ENCODE results near the gene CAT.

The CAT gene

DNA sequence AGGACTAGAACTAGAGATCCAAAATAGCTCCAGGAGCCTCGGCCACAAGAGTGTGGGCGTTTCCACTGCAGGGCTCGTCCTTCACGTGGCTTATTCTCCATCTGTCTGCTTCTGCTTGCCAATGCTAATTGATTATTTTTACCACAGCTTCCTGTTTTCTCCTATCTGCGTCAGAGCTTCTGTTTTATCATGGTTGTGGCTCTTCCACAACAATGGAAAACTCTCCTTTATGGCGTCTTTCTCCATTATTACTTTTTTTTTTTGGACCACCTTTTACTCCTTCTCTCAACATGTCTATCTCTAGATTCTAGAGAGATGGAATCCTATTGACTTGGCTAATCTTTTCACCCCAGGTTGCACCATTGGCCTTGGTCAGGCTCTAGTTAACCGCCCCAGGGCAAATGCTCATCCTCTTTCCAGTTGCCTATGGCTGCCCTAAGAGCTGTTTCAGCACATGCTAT lies 25.9 kb downstream of the CAT start:
- no peak overlapping the region for H3K4me3 Mint-ChIP-seq
- TF ChIP-seq, protein P1, sequence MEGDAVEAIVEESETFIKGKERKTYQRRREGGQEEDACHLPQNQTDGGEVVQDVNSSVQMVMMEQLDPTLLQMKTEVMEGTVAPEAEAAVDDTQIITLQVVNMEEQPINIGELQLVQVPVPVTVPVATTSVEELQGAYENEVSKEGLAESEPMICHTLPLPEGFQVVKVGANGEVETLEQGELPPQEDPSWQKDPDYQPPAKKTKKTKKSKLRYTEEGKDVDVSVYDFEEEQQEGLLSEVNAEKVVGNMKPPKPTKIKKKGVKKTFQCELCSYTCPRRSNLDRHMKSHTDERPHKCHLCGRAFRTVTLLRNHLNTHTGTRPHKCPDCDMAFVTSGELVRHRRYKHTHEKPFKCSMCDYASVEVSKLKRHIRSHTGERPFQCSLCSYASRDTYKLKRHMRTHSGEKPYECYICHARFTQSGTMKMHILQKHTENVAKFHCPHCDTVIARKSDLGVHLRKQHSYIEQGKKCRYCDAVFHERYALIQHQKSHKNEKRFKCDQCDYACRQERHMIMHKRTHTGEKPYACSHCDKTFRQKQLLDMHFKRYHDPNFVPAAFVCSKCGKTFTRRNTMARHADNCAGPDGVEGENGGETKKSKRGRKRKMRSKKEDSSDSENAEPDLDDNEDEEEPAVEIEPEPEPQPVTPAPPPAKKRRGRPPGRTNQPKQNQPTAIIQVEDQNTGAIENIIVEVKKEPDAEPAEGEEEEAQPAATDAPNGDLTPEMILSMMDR (IDR thresholded peaks at IDR 0.05; ENCODE audit: unreplicated experiment in 3 of 3), result no peak
- H3K4me1 Mint-ChIP-seq, result no peaks in the 10 kb centered on the region
- H3K9me3 Mint-ChIP-seq, result peaks cover 22% of the 10 kb centered on the region
- no peak overlapping the region for H3K27ac Mint-ChIP-seq
- H3K36me3 Mint-ChIP-seq (ENCODE audit: low read depth), result peaks cover 74% of the 10 kb centered on the region
- peaks cover 3% of the 10 kb centered on the region for H3K27me3 Mint-ChIP-seq (ENCODE audit: low read depth)

DNA sequence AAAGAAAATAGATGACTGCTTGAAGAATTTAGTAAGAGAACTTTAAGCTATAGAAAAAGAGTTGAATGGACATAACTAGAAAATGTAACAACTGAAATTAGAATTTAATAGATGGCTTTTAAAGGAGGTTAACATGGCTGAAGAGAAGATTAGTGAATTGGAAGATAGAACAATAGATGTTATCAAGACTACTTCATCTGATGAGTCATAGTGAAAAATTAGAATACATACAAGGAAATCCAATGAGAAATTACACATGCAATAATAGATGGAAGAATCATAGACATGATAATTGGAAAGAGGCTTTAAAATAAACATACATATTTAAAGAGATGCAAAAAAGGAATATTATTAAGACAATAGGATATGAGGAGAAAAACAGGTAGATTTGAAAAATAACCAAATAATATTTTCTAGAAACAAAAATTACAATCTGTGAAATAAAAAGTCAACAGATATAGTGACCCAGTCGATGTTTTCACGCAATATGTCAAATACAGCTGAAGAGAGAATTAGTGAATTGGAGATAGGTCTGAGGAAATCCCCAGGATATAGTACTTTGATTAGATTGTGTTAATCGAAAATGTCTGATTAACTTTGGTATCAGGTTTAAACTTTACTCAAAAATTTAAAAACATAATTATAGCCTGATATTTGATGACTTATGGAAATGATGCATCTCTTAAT lies 28.2 kb downstream of the CAT start:
- TF ChIP-seq, protein P1 (IDR thresholded peaks at IDR 0.05; ENCODE audit: unreplicated experiment in 3 of 3), result no peak
- no peak overlapping the region for H3K27ac Mint-ChIP-seq
- H3K4me3 Mint-ChIP-seq, result no peak overlapping the region
- H3K36me3 Mint-ChIP-seq (ENCODE audit: low read depth), result peaks cover 86% of the 10 kb centered on the region
- no peaks in the 10 kb centered on the region for H3K4me1 Mint-ChIP-seq
- H3K27me3 Mint-ChIP-seq (ENCODE audit: low read depth), result peaks cover 3% of the 10 kb centered on the region
- H3K9me3 Mint-ChIP-seq, result peaks cover 24% of the 10 kb centered on the region

DNA sequence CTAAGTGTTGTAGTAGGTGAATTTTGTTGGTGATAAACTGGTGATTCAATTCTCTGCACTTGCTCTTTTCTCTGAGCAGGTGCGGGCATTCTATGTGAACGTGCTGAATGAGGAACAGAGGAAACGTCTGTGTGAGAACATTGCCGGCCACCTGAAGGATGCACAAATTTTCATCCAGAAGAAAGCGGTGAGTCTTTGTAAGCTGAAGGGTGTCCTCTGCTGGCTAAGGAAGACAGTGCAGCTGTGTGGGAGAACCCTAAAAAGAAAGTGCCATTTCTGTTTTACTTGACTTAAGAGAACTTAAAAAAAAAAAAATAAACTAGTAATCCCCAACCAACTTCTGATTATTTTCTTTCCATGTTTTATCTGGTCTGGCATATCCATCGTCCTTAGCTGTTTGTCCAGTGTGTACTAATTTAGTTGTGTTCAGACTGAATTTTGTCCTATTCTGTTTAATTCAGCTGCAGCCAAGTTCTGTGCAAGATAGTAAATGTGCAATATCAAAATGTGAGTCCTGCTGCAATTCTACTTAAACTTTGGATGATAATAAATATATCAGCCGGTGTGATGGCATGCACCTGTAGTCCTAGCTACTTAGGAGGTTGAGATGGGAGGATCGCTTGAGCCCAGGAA lies 29.6 kb downstream of the CAT start:
- Mint-ChIP-seq H3K4me1 (no peaks in the 10 kb centered on the region), H3K36me3 (ENCODE audit: low read depth) (peaks cover 89% of the 10 kb centered on the region), H3K9me3 (peaks cover 24% of the 10 kb centered on the region), H3K27ac (no peak overlapping the region), H3K27me3 (ENCODE audit: low read depth) (peaks cover 3% of the 10 kb centered on the region), H3K4me3 (no peak overlapping the region)
- TF ChIP-seq, protein P1 (IDR thresholded peaks at IDR 0.05; ENCODE audit: unreplicated experiment in 3 of 3), result peak; percentile 18 to 45 (median 21)

DNA sequence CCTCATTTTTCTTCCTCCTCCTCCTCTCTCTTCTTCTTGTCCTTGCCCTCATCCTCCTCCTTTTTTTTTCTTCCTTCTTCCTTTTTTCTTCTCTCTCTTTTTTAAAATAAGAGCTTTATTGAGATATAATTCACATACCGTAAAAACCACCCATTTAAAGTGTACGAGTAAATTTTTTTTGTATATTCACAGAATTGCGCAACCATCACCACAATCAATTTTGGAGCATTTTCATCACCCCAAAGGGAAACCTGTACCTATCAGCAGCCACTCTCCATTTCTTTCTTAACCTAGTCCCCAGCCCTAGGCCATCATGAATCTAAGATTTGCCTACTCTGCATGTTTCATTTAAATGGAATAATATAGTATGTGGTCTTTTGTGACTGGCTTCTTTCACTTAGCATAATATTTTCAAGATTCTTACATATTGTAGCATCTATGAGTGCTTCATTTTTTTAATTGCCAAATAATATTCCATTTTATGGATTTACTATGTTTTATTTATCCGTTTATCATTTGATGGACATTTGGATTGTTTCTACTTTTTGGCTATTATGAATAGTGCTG lies 35.0 kb downstream of the CAT start:
- peaks cover 44% of the 10 kb centered on the region for H3K36me3 Mint-ChIP-seq (ENCODE audit: low read depth)
- H3K27ac Mint-ChIP-seq, result no peak overlapping the region
- no peak overlapping the region for H3K4me3 Mint-ChIP-seq
- H3K9me3 Mint-ChIP-seq, result peaks cover 2% of the 10 kb centered on the region
- no peaks in the 10 kb centered on the region for H3K4me1 Mint-ChIP-seq
- TF ChIP-seq, protein P1 (IDR thresholded peaks at IDR 0.05; ENCODE audit: unreplicated experiment in 3 of 3), result no peak
- peaks cover 9% of the 10 kb centered on the region for H3K27me3 Mint-ChIP-seq (ENCODE audit: low read depth)

DNA sequence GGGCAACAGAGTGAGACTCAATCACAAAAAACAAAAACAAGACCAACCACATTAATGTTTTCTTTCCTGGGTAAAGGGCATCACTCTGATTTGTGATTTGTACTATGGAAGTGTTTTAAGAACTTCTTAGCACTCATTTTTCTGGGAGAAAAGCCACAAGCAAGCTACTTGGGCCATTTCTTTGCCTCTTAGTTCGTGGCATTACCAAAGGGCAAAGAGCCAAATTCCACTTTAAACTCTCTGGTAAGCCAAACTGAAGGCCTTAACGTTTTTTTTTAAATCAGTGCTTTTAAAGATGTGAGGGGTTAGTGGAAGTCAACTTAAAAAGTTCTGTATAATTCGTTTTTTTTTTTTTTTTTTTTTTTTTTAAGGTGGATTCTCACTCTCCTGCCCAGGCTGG lies 36.9 kb downstream of the CAT start:
- no peak overlapping the region for H3K27ac Mint-ChIP-seq
- no peaks in the 10 kb centered on the region for H3K9me3 Mint-ChIP-seq
- no peak overlapping the region for H3K4me3 Mint-ChIP-seq
- H3K36me3 Mint-ChIP-seq (ENCODE audit: low read depth), result peaks cover 27% of the 10 kb centered on the region
- peaks cover 8% of the 10 kb centered on the region for H3K4me1 Mint-ChIP-seq
- H3K27me3 Mint-ChIP-seq (ENCODE audit: low read depth), result peaks cover 9% of the 10 kb centered on the region
- TF ChIP-seq, protein P1 (IDR thresholded peaks at IDR 0.05; ENCODE audit: unreplicated experiment in 3 of 3), result no peak

Data from nephron (organoid).